ENCODE measurements around the gene PMM2. TPM values are rescaled to one million over a fixed set of nuclear protein-coding genes. Genes with fewer than 3 reads are reported as not detected.

Gene PMM2
- total and polyA plus RNA-seq, 2 donors (not counting 3 experiments of a cell fraction or from before 2014, with no cell fraction given), result 29.0 to 61.3 TPM

DNA sequence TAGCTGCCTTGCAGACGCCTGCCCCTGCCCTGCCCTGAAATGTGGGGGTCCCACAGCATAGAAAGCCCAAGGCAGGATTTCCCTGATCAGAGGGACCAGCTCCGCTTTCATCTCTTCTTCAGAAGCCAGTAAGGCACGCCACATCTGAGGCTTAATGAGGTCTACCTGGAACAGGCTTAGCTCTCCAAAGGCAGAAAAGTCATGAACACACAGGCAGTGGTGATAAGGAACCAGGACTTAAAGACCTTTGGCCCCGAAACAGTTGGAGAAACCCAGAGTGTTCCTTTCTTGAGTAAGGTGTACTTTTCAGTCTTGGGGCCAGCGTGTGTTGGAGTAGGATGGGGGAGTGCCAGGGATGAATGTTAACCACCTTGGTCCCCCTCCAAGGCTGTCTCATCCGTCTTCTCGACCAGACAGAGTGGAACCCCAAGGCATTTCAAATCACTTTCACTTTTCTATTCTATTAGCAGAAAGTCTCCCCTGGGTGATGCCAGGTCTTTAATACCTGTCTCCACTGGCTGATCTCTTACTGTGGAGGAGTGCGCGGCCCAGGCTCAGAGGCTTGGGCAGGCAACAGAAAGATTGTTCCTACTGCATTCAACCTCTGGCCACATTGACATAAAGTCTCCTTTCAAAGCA lies 44.1 kb upstream of the PMM2 start:
- dilution Hi-C loops (cut with MboI; ENCODE audit: extremely low pct_ligation_motif_present, low sequenced_read_pairs), result no loop called here

More for the DNA sequence above, 44.1 kb upstream of the PMM2 start:
- Histone ChIP-seq H3K9me1 (replicated peaks; ENCODE audit: control insufficient read depth, extremely low read depth, insufficient read depth, low read length) (no peaks in the 10 kb centered on the region), H4K20me1 (replicated peaks; ENCODE audit: control insufficient read depth, extremely low read depth, insufficient read depth, low read length) (no peaks in the 10 kb centered on the region), H3K27me3 (ENCODE audit: control insufficient read depth in 2 of 2, insufficient read depth in 2 of 2, low read length in 2 of 2) (no peaks in the 10 kb centered on the region), H3K79me2 (ENCODE audit: control insufficient read depth, insufficient read depth, low read length) (no peaks in the 10 kb centered on the region), H3K27ac (ENCODE audit: insufficient read depth, low read depth, low read length) (no peak overlapping the region), H3K36me3 (ENCODE audit: control insufficient read depth in 2 of 2, extremely low read depth in 1 of 2, insufficient read depth in 2 of 2, low read length in 2 of 2) (no peaks in the 10 kb centered on the region), H3K4me1 (ENCODE audit: control insufficient read depth, extremely low read depth, insufficient read depth, low read length) (no peaks in the 10 kb centered on the region), H3K4me3 (replicated peaks in 1 of 3; ENCODE audit: insufficient read depth in 1 of 3, low read depth in 1 of 3, low read length in 3 of 3) (no peak overlapping the region), H2AFZ (ENCODE audit: low read depth, low read length) (no peak overlapping the region), H3K4me2 (ENCODE audit: insufficient read depth, low read length) (no peak overlapping the region), H3K9me3 (replicated peaks; ENCODE audit: control insufficient read depth, insufficient read depth, low read length) (no peaks in the 10 kb centered on the region), H3K9ac (replicated peaks; ENCODE audit: extremely low read depth, insufficient read depth, low read length) (no peak overlapping the region)
- ChIA-PET POLR2A (no interaction called here), CTCF (interaction anchor here (1.6 kb wide), 1 partner anchor 12 kb away, joined by 5 read pairs; no protein-coding TSS in a partner anchor)
- FAIRE-seq (no peak), DNase-seq (ENCODE audit: low read depth, low spot score) (no peak)
- BruUV-seq (replicated peaks), result no TSS peak
- intact Hi-C loops (cut with micrococcal nuclease), result no loop called here
- no peak for TF ChIP-seq POLR2AphosphoS5 (IDR thresholded peaks at IDR 0.05; ENCODE audit: insufficient read depth, low read depth, low read length)
- TF ChIP-seq POLR2A (IDR thresholded peaks at IDR 0.05; ENCODE audit: low read depth, low read length), result no peak
- no peak for TF ChIP-seq CTCF (IDR thresholded peaks at IDR 0.05; ENCODE audit: extremely low read depth in 1 of 2, insufficient read depth in 1 of 2, low read depth in 1 of 2, low read length in 2 of 2)
- TF ChIP-seq FOS (IDR thresholded peaks at IDR 0.05; ENCODE audit: borderline replicate concordance, insufficient read depth, low read length), result no peak
- no peak for TF ChIP-seq JUN (IDR thresholded peaks at IDR 0.05; ENCODE audit: borderline replicate concordance, insufficient read depth, insufficient read length, low read depth)
- no peak for TF ChIP-seq EZH2 (IDR thresholded peaks at IDR 0.05; ENCODE audit: borderline replicate concordance, low read depth, low read length, severe bottlenecking)
- TF ChIP-seq, protein P1, sequence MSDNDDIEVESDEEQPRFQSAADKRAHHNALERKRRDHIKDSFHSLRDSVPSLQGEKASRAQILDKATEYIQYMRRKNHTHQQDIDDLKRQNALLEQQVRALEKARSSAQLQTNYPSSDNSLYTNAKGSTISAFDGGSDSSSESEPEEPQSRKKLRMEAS (IDR thresholded peaks at IDR 0.05; ENCODE audit: insufficient read depth, insufficient read length), result no peak
- TF ChIP-seq GATA2 (IDR thresholded peaks at IDR 0.05; ENCODE audit: insufficient read depth, insufficient read length, low read depth, low read length), result no peak
- TF ChIP-seq MYC (IDR thresholded peaks at IDR 0.05; ENCODE audit: low read depth, low read length), result no peak
